Measurements from ENCODE around the gene USP40. TPM values are rescaled to one million over a fixed set of nuclear protein-coding genes. Genes with fewer than 3 reads are reported as not detected.

The USP40 gene
- total and polyA plus RNA-seq, 9 of the 15 experiments (the other 6 are each of a cell fraction or from before 2014, with no cell fraction given): 5.5 to 15.0 (median 9.3) TPM

GRCh38 chr2:233492751-233493150 lies 73.8 kb downstream of the USP40 start:
- in situ Hi-C loops (cut with MboI): no loop called here
- FAIRE-seq: no peak

GRCh38 chr2:233492078-233492477 lies 74.5 kb downstream of the USP40 start:
- no peak for DNase-seq (ENCODE audit: extremely low read depth in 1 of 4, low spot score in 3 of 4)
- ATAC-seq: no peak
- Histone ChIP-seq H3K4me3 (no peak overlapping the region), H2AFZ (ENCODE audit: low read depth, low read length) (no peak overlapping the region), H3K4me1 (replicated peaks in 1 of 2; ENCODE audit: control insufficient read depth in 2 of 2, insufficient read depth in 2 of 2, low read length in 2 of 2) (no peaks in the 10 kb centered on the region), H3K79me2 (ENCODE audit: control insufficient read depth, insufficient read depth, low read length) (no peaks in the 10 kb centered on the region), H3K9me3 (replicated peaks; ENCODE audit: control insufficient read depth, insufficient read depth, low read depth, low read length) (no peaks in the 10 kb centered on the region), H3K36me3 (ENCODE audit: control insufficient read depth, insufficient read depth, low read length) (peaks cover 10% of the 10 kb centered on the region; the same call in 1 of the 3 replicates), H3K4me2 (ENCODE audit: insufficient read depth, low read length) (no peak overlapping the region), H3K27ac (ENCODE audit: extremely low read depth, low read depth, low read length) (no peak overlapping the region), H3K27me3 (ENCODE audit: control insufficient read depth in 2 of 2, insufficient read depth in 2 of 2, low read length in 2 of 2) (no peaks in the 10 kb centered on the region), H3K9ac (ENCODE audit: insufficient read depth in 1 of 2, low read depth in 2 of 2, low read length in 2 of 2) (no peak overlapping the region), H4K20me1 (replicated peaks; ENCODE audit: control insufficient read depth, insufficient read depth, low read length) (no peaks in the 10 kb centered on the region), H3K9me1 (ENCODE audit: control insufficient read depth, insufficient read depth, low read length) (no peaks in the 10 kb centered on the region)
- BruUV-seq (replicated peaks): no TSS peak
- intact Hi-C loops (cut with micrococcal nuclease): no loop called here
- in situ Hi-C loops (cut with MboI): no loop called here
- CTCF ChIA-PET (ENCODE audit: low intra/inter-chr PET ratio): no interaction called here
- POLR2A ChIA-PET: interaction anchor here (1.2 kb wide), 1 partner anchor 9 kb away, joined by 3 read pairs; no protein-coding TSS in a partner anchor
- no peak for FAIRE-seq
- 71% methylated on average over 4 of the region's 4 CpGs for WGBS (ENCODE audit: insufficient coverage, low coverage, missing lambda C conversion rate)
- TF ChIP-seq USF1 (CRISPR knock-in tag; IDR thresholded peaks at IDR 0.05) (no peak), ZNF592 (IDR thresholded peaks at IDR 0.05) (no peak), E2F8 (IDR thresholded peaks at IDR 0.05; ENCODE audit: low read depth, partially characterized antibody) (no peak), MYC (IDR thresholded peaks at IDR 0.05; ENCODE audit: low read depth, low read length) (no peak), MYC (CRISPR knock-in tag; IDR thresholded peaks at IDR 0.05; ENCODE audit: borderline replicate concordance, low read depth) (no peak)

More at GRCh38 chr2:233492751-233493150, 73.8 kb downstream of the USP40 start:
- Histone ChIP-seq H3K4me3 (no peak overlapping the region), H3K27me3 (ENCODE audit: control insufficient read depth in 2 of 2, insufficient read depth in 2 of 2, low read length in 2 of 2) (no peaks in the 10 kb centered on the region), H3K79me2 (ENCODE audit: control insufficient read depth, insufficient read depth, low read length) (no peaks in the 10 kb centered on the region), H3K9ac (ENCODE audit: insufficient read depth in 1 of 2, low read depth in 2 of 2, low read length in 2 of 2) (no peak overlapping the region), H3K4me2 (ENCODE audit: insufficient read depth, low read length) (no peak overlapping the region), H3K9me3 (replicated peaks; ENCODE audit: control insufficient read depth, insufficient read depth, low read depth, low read length) (no peaks in the 10 kb centered on the region), H3K4me1 (replicated peaks in 1 of 2; ENCODE audit: control insufficient read depth in 2 of 2, insufficient read depth in 2 of 2, low read length in 2 of 2) (no peaks in the 10 kb centered on the region), H2AFZ (ENCODE audit: low read depth, low read length) (no peak overlapping the region), H4K20me1 (replicated peaks; ENCODE audit: control insufficient read depth, insufficient read depth, low read length) (no peaks in the 10 kb centered on the region), H3K27ac (ENCODE audit: extremely low read depth, low read depth, low read length) (no peak overlapping the region), H3K9me1 (ENCODE audit: control insufficient read depth, insufficient read depth, low read length) (no peaks in the 10 kb centered on the region), H3K36me3 (ENCODE audit: control insufficient read depth, insufficient read depth, low read length) (peaks cover 8% of the 10 kb centered on the region; the same call in 1 of the 3 replicates)
- intact Hi-C loops (cut with micrococcal nuclease): no loop called here
- BruUV-seq (replicated peaks): no TSS peak
- ATAC-seq: no peak
- WGBS (ENCODE audit: insufficient coverage, low coverage, missing lambda C conversion rate): 56% methylated on average over 4 of the region's 4 CpGs
- TF ChIP-seq FOSL1 (tag; conservative IDR thresholded peaks at IDR 0.05) (0 out of 2 replicates have a peak, but pooled peaks have one; percentile 16), TARDBP (IDR thresholded peaks at IDR 0.05) (no peak), SMAD3 (CRISPR knock-in tag; conservative IDR thresholded peaks at IDR 0.05) (no peak)
- ChIA-PET POLR2A (interaction anchor here (1.2 kb wide), 1 partner anchor 9 kb away, joined by 3 read pairs; no protein-coding TSS in a partner anchor), CTCF (ENCODE audit: low intra/inter-chr PET ratio) (no interaction called here)
- no peak for DNase-seq (ENCODE audit: extremely low read depth in 1 of 4, low spot score in 3 of 4)
